Daoy (cell line): Measurements from ENCODE around the gene CACNA1B. TPM values are rescaled to one million over a fixed set of nuclear protein-coding genes. Genes with fewer than 3 reads are reported as not detected.
"Not testable (repeated sequence)": the region's sequence is repeated elsewhere in the genome, so short reads cannot be mapped to it uniquely, and the experiment has no call there.

Experiments
- DNase-seq: peaks from one replicate; pipeline ENCODE4 v3.0.0-alpha.2; 2015; ENCODE audit warnings: low read depth
- total RNA-seq: library from RNA; depleted of rRNA; stranded (reverse); fragments of >200 nt; shearing (Covaris generic); gene quantifications from 2 replicates; pipeline ENCODE4 v1.2.3, GENCODE V29; 2014

Gene CACNA1B
- total RNA-seq, 1 experiment from 2014 or later: 0.23 TPM

DNA sequence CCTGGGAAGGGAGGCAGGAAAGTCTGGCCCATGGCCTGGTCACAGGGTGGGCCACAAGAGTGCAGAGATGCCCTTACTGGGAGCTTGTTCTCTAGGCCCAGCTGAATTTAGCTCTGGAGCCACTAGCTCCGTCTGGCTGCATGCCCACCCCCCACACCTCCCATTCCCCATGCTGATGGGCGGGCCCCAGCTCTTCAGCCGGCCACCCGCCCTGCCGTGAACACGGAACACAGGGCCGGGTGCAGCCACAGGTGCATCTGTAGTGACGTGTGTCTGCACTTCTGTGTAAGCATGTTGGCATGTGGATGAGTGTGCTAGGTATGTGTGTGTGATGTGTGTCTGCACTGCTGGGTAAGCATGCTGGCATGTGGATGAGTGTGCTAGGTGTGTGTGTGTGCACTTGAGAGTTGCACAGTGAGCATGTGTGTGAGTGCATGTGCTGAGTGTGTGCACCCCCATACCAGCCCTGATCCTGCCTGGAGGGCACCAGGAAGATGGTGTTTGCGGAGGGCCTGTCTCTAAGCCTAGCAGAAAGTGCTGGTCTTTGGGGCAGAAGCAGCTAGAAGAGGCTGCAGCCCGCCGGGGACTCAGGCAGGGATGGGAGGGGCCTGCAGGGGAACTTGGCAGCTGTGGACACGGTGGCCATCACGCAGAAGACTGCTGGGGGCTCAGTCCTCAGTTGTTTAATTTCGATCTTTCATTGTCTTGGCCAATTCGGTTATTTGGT, 136.4 kb downstream of the CACNA1B start:
- DNase-seq: no peak

DNA sequence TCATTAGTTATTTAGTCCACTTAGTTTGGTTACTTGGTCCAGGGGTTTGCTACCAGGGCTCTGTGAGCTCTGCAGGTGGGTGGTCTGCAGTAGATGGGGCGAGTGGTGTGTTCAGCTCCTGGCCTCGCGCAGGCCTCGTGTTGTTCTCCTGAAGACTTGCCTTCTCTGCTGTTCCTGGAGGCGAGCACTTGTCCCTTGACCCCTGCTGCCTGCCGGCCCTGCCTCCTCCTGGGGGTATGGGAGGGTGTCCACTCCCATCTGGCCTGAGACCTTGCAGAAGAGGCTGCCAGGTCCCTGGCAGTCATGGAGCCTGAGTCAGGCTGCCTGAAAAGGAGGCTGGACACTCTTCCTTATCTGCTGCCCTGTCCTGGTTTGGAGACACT, 137.0 kb downstream of the CACNA1B start:
- DNase-seq: no peak

DNA sequence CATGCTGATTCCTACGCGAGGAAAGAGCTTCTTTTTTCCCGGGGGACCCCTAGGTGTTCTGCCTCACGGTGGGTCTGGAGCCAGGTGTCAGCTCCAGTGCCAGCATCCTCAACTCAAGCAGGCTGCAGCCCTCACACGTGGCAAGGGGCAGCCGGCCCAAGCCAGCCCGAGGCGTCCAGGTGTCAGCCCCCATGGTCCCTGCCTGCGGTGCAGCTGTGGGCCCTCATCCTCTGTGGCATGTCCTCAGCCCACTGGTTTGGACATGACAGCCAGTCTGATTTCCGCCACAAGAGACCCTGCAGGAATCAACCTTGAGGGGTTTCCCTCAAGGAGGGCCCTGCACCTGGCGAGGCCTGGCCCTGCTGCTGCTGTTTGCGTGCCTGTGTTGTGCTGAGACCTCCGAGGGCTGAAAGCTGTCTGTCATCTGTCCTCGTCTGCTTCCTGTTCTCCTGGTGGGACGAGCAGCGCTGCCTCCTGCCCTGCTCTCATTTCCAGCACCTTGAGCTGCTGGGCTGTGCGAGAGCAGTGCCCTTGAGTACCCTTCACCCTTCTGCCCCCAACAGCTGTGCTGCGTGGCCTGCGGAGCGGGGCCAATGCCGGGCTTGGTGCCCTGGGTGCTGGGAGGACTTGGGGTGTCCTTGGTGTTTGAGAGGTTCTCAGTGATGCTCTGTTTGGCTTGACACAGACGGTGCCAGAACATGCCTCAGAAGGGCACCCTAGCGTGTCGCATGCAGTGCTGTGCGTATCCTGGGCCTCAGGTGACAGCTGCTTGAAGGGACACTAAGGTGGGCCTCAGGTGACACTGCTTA, 137.6 kb downstream of the CACNA1B start:
- no peak for DNase-seq

DNA sequence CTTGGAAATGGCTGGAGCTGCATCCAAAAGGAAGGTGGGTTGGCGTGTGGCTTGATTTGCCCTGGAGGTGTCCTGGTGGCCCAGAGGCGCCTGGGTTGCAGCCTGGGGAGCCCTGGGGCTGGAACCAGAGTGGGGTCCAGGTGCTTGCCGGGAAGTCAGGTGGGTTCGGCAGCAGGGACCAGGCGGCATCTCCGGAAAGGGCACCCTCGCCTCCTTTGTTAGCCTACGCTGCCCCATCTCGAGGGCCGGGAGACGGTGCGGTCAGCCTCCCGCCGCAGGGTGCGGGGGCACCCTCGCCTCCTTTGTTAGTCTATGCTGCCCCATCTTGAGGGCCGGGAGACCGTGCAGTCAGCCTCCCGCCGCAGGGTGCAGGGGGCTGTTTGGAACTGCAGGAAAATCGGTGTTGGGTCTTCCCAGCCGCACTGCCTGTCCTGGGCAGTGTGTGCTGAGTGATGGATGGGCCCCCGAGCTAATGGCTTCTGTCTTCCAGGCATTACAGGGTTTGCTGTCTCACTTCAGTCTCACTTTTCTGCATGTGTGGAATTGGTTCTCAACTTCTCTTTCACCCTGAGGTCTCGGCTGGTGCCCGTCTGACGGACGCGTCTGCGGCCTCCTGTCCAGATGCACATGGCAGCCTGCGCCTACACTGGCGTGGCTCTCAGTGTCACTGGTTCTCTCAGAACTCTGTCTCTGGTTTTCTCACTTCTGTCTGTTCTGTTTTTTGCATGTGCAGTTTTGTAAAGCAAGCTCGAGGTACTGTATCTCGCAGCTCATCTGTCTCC, 139.0 kb downstream of the CACNA1B start:
- DNase-seq: no peak

DNA sequence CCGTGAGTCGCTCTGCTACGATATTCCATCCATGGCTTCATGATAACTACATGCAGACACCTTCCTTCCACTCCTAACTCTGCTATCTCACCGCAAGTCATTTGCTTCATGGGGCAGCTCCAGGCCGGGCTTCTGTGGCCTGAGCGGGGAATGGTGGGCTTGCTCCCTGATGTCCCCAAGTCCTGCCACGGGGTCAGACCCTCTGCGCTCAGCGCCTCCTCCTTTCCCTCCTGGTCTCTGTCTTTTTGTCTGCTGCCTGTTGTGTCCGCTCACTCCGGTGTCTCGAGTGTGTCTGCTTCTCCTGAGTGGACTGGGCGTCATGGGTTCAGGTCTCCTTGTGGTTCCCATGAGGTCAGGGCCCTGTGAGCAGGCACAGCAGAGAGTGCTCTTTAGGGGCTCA, 139.6 kb downstream of the CACNA1B start:
- DNase-seq: no peak

DNA sequence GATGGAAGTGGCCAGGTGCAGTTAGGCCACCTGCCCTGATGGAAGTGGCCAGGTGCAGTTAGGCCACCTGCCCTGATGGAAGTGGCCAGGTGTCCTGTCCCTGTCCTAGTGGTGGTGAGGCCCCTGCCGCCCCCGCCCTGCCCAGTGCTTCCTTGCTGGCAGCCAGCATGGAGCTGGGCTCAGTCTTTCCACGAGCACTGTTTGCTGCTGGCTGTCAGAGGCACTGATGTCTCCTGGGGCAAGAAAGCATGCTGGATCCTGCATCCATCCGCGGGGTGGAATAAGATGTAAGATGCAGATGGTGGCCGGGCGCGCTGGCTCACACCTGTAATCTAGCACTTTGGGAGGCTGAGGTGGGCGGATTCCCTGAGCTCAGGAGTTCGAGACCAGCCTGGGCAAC, 141.9 kb downstream of the CACNA1B start:
- not testable (repeated sequence) for DNase-seq

DNA sequence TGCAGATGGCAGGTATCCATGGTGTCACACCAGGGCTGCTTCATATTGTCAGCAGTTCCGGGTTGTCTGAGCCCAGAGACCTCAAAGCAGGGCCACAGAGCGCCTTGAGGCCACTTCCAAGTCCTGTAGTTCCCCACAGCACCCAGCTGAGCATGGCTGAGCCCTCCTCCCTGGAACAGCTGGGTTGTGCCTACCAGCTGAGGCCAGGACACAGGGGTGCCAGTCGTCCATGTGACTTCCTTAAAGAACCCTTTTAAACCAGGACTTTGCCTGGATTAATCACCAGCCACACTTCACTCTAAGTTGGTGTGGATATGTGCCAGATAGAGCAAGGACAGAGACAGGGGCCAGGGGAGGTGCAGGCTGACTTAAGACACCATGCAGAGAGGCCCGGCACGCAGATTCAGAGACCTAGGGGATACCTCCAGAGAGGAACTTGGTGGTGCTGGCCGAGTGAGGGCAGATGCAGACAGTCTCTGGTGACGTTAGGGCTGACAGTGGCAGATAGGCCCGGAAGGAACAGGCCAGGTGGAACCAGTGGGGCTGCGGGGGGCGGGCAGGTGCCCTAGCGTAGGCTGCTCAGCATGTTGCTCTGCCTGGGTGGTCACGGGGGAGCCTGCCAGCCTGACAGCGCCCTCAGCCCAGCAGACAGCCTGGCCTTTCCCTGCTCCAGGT, 142.7 kb downstream of the CACNA1B start:
- no peak for DNase-seq

DNA sequence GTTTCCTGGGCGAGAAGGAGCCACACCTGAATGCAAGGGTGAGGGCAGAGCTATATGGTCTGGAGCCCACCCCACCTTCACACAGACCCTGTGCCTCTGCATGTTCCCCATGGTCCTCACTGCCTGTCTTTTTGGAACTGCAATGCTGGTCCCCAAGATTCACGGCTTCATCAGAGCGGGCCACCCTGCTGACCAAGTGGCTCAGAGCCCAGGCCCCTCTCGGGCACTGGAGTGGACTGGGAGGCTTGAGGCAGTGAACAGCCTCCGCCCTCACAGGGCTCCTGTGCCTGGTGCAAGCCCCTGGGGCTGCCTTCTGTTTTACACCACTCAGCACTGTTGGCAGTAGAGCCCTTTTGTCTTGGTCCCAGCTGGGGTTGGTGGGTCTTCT, 143.2 kb downstream of the CACNA1B start:
- no peak for DNase-seq

DNA sequence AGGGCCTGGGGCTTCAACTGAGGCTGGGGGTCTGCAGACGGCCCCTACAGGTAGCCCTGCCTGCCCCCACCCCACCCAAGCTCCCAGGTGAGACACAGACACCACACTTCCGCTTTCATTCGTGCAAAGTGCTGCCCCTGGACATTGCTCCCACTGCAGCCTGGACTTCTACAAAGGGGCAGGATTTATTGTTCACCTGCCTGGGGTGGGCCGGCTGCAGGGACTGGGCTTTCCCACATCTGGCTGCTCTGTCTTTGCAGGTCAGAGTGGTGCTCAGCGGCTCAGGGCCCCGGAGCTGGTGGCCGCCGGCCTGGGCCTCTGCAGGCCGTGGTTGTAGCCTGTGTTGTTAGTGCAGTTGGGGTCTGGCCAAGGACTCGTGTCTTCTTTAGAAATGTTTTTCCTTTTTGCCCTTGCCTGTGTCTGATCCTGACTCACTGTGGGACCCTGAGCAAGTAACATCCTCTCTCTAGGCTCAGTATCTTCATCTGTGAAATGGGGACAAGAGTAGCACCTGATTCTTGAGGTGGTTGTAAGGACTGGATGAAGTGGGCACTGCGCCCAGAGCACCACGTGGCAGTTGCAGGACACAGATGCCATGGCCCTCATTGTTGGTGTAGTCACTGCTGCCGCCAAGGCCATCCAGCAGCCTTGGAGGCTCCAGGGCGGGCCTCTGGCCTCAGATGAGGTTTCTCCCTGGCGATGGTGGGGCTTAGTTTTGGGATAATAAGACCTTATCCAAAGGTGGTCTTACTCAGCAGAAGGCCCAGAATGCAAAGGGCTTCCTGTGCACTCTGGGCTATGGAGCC, 143.9 kb downstream of the CACNA1B start:
- DNase-seq: no peak

DNA sequence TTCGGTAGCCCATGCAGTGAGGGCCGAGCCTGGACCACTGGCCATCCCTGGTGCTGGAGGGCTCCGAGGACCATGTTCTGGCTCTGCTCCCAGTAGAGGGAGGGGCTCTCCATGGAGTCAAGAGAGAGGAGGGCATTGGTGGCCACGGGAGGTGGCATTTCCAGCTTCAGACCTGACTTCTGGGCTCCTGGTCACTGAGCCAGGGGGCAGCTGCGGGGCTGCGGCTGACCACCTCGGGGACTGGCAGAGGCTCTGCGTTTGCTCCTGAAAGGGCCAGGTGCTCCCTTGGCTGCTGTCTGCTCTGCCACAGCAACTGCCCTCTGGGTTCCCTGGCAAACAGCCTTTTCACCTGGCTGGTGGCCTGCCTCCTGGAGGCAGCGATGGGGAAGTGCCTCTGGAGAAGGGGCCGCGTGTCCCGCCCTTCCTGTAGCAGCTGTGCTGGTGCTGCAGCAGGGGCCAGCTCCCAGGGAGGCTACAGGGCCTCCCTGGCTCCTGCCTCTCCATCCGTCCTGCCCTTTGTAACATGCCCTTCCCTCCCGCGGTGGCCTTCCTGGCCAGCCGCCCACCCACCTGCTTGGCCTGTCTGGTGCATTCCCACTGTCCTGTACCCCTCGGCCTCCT, 144.6 kb downstream of the CACNA1B start:
- peak; percentile 70 for DNase-seq

DNA sequence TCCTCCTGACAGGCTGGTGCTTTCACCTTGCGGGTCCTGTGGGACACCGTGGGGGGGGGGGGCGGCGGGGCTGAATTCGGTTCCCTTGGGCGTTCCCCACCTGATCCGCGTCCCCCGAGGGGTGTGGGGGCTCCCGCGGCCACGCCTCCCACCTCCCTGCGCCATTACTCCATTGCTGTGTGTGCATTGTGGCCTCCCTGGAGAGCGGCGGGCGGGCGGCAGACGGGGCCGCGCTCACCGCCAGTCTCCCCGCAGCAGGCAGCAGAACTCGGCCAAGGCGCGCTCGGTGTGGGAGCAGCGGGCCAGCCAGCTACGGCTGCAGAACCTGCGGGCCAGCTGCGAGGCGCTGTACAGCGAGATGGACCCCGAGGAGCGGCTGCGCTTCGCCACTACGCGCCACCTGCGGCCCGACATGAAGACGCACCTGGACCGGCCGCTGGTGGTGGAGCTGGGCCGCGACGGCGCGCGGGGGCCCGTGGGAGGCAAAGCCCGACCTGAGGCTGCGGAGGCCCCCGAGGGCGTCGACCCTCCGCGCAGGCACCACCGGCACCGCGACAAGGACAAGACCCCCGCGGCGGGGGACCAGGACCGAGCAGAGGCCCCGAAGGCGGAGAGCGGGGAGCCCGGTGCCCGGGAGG, 145.3 kb downstream of the CACNA1B start:
- peak; percentile 25 for DNase-seq

DNA sequence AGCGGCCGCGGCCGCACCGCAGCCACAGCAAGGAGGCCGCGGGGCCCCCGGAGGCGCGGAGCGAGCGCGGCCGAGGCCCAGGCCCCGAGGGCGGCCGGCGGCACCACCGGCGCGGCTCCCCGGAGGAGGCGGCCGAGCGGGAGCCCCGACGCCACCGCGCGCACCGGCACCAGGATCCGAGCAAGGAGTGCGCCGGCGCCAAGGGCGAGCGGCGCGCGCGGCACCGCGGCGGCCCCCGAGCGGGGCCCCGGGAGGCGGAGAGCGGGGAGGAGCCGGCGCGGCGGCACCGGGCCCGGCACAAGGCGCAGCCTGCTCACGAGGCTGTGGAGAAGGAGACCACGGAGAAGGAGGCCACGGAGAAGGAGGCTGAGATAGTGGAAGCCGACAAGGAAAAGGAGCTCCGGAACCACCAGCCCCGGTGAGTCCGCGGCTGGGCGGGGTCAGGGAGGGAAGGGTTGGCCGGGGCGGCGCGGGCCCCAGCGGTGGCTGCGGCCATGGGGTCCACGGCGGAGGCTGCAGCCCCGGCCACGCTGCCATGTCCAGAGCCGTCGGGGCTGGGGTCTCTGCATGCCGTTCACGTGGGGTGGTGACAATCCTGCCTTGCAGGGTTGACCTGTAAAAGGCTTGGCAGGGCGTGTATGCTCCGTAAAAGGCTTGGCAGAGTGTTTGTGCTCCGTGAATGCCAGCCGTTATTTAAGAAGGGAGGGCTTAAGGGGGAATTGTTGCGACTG, 146.0 kb downstream of the CACNA1B start:
- DNase-seq: peak; percentile 20

DNA sequence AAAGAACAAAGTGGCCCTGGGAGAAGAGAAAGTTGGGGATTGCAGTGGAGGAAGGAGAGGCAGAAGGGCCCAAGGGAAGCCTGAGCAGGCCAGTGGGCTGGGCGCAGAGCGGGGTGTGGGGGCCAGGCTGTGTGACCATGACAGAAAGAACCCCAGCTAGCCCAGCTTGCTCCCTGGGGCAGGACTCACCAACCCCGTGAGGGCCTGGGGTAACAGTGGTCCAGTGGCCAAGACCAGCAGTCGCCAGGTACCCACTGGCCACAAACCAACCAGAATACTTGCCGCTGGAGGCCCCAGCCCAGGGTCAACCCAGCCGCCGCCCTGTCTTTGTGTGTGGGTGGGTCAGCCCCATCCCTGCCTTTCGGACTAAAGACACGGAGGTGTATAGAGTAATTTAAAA, 146.5 kb downstream of the CACNA1B start:
- no peak for DNase-seq

DNA sequence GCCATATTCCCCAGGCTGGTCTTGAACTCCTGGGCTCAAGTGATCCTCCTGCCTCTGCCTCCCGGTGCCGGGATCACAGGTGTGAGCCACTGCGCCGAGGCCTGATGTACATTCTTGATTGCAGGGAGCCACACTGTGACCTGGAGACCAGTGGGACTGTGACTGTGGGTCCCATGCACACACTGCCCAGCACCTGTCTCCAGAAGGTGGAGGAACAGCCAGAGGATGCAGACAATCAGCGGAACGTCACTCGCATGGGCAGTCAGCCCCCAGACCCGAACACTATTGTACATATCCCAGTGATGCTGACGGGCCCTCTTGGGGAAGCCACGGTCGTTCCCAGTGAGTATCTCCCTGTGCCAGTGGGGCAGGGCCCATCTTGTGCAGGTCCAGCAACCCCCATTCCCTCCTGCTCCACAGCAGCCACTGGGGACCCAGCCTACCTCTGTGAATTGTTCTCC, 147.3 kb downstream of the CACNA1B start:
- no peak for DNase-seq

DNA sequence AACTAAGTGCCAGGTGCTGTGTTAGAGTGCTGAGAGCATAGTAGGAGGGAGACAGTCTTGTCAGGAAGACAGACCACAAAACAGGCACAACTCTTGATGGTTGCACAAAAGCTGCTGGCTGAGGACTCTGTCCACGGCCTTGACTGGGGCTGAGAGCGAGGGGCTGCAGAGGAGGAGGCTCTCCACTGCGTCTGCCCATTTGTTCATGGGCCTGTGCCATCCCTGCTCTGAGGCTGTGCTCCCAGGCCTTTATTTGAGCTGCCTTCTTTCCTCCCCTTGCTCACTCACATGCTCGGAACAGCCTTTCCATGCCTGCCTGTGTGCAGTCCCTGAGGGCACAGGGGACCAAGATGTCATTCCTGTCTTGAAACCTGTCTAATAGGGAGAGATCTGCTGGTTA, 147.8 kb downstream of the CACNA1B start:
- peak; percentile 2 for DNase-seq

DNA sequence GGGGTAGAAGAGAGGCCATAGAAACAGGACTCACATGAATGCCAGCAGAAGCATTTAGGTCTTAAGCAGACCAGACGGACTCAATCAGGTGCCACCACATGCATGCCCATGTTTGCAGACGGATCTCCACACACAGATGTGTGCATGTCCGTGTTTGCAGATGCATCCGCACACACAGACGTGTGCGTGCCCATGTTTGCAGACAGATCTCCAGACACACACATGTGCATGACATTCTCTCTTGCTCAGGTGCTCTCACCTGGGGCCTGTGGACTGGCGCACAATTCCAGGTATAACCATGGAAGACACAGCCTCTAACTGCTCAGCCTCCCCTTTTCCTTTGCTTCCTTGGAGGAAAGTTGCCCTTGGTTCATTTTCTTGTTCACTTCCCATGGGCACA, 148.3 kb downstream of the CACNA1B start:
- peak; percentile 1 for DNase-seq

DNA sequence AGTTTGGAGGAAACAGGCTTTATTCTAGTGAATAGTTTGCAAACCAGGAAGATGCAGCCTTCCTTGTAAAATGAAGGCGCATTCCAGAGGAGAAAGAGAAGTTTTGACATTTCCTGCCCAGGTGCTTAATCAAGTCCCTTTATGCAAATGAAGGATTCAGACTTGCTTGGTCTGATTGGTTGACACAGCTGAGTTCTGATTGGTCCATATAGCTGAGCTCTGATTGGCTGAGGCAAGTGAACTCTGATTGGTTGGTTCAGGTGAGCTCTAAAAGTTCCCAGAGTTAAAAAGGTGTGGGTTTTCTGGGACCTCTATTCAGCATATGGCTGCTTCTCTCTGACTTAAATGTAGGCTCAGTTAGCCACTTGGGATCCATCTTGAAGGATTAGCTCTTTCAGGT, 151.0 kb downstream of the CACNA1B start:
- DNase-seq: peak; percentile 5

DNA sequence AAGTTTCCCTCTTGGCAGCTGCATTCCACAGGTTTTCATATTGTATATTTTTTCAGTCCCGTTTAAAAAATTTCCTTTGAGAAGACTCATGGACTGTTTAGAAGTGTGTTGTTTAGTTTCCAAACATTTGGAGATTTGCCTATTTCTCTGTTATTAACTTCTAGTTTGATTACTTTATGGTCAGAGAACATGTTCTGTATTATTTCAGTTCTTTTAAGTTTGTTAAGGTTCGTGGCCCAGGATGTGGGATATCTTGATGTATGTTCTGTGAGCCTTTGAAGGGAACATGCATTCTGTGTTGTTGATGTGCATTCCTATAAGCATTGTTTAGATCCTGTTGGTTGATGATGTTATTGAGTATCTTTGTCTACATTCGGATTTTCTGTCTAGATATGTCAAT, 153.6 kb downstream of the CACNA1B start:
- DNase-seq: no peak

DNA sequence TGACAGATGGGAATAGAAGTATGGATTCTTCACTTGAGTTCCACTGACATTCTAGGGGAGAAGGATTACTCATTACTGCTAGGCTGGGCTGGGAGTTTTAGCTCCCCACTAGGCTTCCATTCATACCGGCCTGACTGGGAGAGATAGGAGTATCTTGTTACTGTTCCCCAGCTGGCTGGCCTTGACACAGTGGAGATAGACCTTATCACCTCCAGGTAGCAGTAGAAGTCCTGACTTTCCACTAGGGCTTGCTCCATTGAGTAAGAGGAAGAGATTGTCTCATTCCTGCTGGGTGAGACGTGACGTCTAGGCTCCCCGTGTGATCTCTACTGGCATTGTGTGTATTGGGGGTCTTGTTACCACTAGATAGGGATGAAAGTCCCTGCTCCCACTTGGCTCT, 156.4 kb downstream of the CACNA1B start:
- no peak for DNase-seq
